HepG2 (cell line): Measurements from ENCODE around the gene P3H4. TPM values are rescaled to one million over a fixed set of nuclear protein-coding genes. Genes with fewer than 3 reads are reported as not detected.
"Not testable (repeated sequence)": the region's sequence is repeated elsewhere in the genome, so short reads cannot be mapped to it uniquely, and the experiment has no call there.

Source experiments
- ATAC-seq: fragments of 200-7000 bp; cut with Tn5 transposase; 3 replicates; pipeline ENCODE4 v1.9.1; 2020; ENCODE audit warnings: mild to moderate bottlenecking, moderate library complexity
- BruUV-seq: library from RNA; stranded (reverse); fragments of 400-500 nt; replicated peaks from 2 replicates; lab custom pipeline; 2021; lab: Mats Ljungman, UMichigan
- CTCF ChIA-PET: fragments of 300-600 bp; formaldehyde crosslinking; extraction: SDS; loops from one replicate; lab custom pipeline; 2021; ENCODE audit warnings: low total read pairs, inconsistent platforms, low intra/inter-chr PET ratio; lab: Yijun Ruan, JAX
- POLR2A ChIA-PET: fragments of 350-600 bp; sonication (Branson Sonifier 250); formaldehyde crosslinking; loops from one replicate; lab custom pipeline; 2020; ENCODE audit warnings: antibody characterized with exemption, inconsistent platforms; lab: Yijun Ruan, JAX
- DNase-seq: peaks from one replicate; pipeline ENCODE4 v3.0.0-alpha.2; 2015; ENCODE audit warnings: low spot score
- FAIRE-seq: peaks from 3 replicates; lab custom pipeline; 2011; peaks lifted over from hg19 to GRCh38; lab: Jason Lieb, UNC
- H2AFZ ChIP-seq: one replicate; pipeline ENCODE4 v1.6.1; 2011; ENCODE audit warnings: low read length, inconsistent platforms
- H3K27ac ChIP-seq: fragments of 300-600 bp; 3 replicates; pipeline ENCODE4 v1.8.0; 2011; ENCODE audit warnings: mixed run types, mild to moderate bottlenecking, mixed read lengths, low read length, inconsistent platforms; ENCODE audit not compliant: insufficient read depth; ENCODE audit errors: extremely low read length
- H3K27me3 ChIP-seq, 2 experiments: fragments of 200-600 bp in 1 of 2; 2 replicates in 1 of 2; 3 replicates in 1 of 2; pipeline versions ENCODE4 v1.6.0 to v1.8.0; 2011; ENCODE audit warnings: low read length in 2 of 2, mild to moderate bottlenecking in 2 of 2, moderate library complexity in 2 of 2, inconsistent platforms in 1 of 2; ENCODE audit not compliant: insufficient read depth in 2 of 2, control insufficient read depth in 1 of 2
- H3K36me3 ChIP-seq, 2 experiments: fragments of 200-600 bp in 1 of 2; replicated peaks in 1 of 2; 2 replicates in 1 of 2; 3 replicates in 1 of 2; pipeline versions ENCODE4 v1.5.1 to v1.8.0; 2011; ENCODE audit warnings: low read length in 2 of 2, inconsistent platforms in 1 of 2; ENCODE audit not compliant: insufficient read depth in 2 of 2, control insufficient read depth in 1 of 2
- H3K4me1 ChIP-seq: 2 replicates; pipeline ENCODE4 v1.5.1; 2012; ENCODE audit warnings: low read length, inconsistent platforms; ENCODE audit not compliant: insufficient read depth
- H3K4me2 ChIP-seq: 2 replicates; pipeline ENCODE4 v1.6.0; 2011; ENCODE audit warnings: low read depth, low read length, inconsistent platforms
- H3K4me3 ChIP-seq, 3 experiments: fragments of 200-600 bp in 1 of 3; sonication (generic), shearing (Covaris generic) in 1 of 3; replicated peaks in 1 of 3; 2 replicates each; pipeline ENCODE4 v1.5.1; 2011 to 2016; ENCODE audit warnings: low read length in 3 of 3, inconsistent platforms in 2 of 3, low read depth in 2 of 3, mild to moderate bottlenecking in 2 of 3, control low read depth in 1 of 3, mixed read lengths in 1 of 3; ENCODE audit not compliant: insufficient read depth in 1 of 3
- H3K79me2 ChIP-seq: one replicate; pipeline ENCODE4 v1.6.1; 2011; ENCODE audit warnings: low read length, inconsistent platforms; ENCODE audit not compliant: insufficient read depth
- H3K9ac ChIP-seq: 2 replicates; pipeline ENCODE4 v1.6.0; 2011; ENCODE audit warnings: mild to moderate bottlenecking, low read depth, low read length, inconsistent platforms; ENCODE audit not compliant: insufficient read depth
- H3K9me3 ChIP-seq: 2 replicates; pipeline ENCODE4 v1.5.1; 2012; ENCODE audit warnings: mild to moderate bottlenecking, low read length
- H4K20me1 ChIP-seq: 2 replicates; pipeline ENCODE4 v1.6.0; 2011; ENCODE audit warnings: inconsistent platforms, mild to moderate bottlenecking, low read length, moderate library complexity; ENCODE audit not compliant: insufficient read depth
- PHF5A ChIP-seq: IDR thresholded peaks from one replicate; pipeline ENCODE4 v1.6.1; 2018; ENCODE audit warnings: low read depth, missing genetic modification reagents; ENCODE audit not compliant: unreplicated experiment
- ZBTB42 ChIP-seq: sonication (generic); formaldehyde crosslinking; IDR thresholded peaks from 2 replicates; pipeline ENCODE4 v1.5.0; 2020; ENCODE audit warnings: mild to moderate bottlenecking, missing genetic modification reagents
- ZNF749 ChIP-seq: sonication (generic); formaldehyde crosslinking; IDR thresholded peaks from 2 replicates; pipeline ENCODE4 v1.8.0; 2022; ENCODE audit warnings: mild to moderate bottlenecking, missing genetic modification reagents, moderate library complexity, borderline replicate concordance
- WGBS: methylation state at CpG from one replicate; pipeline ENCODE4 v1.1.6; 2017; ENCODE audit warnings: low lambda C conversion rate; 5-methylcytosine and 5-hydroxymethylcytosine counted together
- in situ Hi-C: cut with HindIII; loops from 2 replicates; pipeline ENCODE4 v1.10.0; 2017; ENCODE audit warnings: low pct_unique_long_range_greater_than_20kb; ENCODE audit not compliant: extremely low pct_ligation_motif_present
- intact Hi-C: fragments of 100-400 bp; cut with micrococcal nuclease; formaldehyde crosslinking; loops from one replicate; pipeline ENCODE4 v1.10.0; 2022; ENCODE audit not compliant: unreplicated experiment
- polyA plus RNA-seq, 8 experiments: library from polyadenylated mRNA; depleted of rRNA in 3 of 8; stranded (reverse) in 7 of 8; unstranded in 1 of 8; fragments of >200 nt; fragmentation: Illumina TruSeq in 4 of 8; extraction: Trizol in 4 of 8; gene quantifications; 2 replicates each; pipeline versions ENCODE4 v1.2.1 to v1.2.3, GENCODE V29; 2011 to 2016; ENCODE audit warnings: low read depth in 4 of 8, missing spikeins in 1 of 8, mixed read lengths in 1 of 8; ENCODE audit not compliant: insufficient read depth in 1 of 8
- total RNA-seq, 5 experiments: library from RNA; depleted of rRNA; stranded (reverse); fragments of >200 nt; fragmentation: Illumina TruSeq; extraction: Trizol; gene quantifications; 2 replicates each; pipeline ENCODE4 v1.2.3, GENCODE V29; 2016; ENCODE audit warnings: low read depth in 1 of 5
- TF ChIP-seq, protein P1 (sequence below): sonication (generic); formaldehyde crosslinking; IDR thresholded peaks from 2 replicates; pipeline ENCODE4 v1.5.1; 2020; ENCODE audit warnings: mild to moderate bottlenecking, missing genetic modification reagents, borderline replicate concordance

The P3H4 gene
- total and polyA plus RNA-seq, 2 of the 13 experiments (the other 11 are each of a cell fraction or from before 2014, with no cell fraction given), result 37.1 to 50.6 TPM

GRCh38 chr17:41844971-41845370 lies 33.2 kb upstream of the P3H4 start (continued):
- TF ChIP-seq PHF5A (CRISPR knock-in tag) (no peak), ZNF749 (CRISPR knock-in tag) (no peak), ZBTB42 (no peak)
- TF ChIP-seq, protein P1, sequence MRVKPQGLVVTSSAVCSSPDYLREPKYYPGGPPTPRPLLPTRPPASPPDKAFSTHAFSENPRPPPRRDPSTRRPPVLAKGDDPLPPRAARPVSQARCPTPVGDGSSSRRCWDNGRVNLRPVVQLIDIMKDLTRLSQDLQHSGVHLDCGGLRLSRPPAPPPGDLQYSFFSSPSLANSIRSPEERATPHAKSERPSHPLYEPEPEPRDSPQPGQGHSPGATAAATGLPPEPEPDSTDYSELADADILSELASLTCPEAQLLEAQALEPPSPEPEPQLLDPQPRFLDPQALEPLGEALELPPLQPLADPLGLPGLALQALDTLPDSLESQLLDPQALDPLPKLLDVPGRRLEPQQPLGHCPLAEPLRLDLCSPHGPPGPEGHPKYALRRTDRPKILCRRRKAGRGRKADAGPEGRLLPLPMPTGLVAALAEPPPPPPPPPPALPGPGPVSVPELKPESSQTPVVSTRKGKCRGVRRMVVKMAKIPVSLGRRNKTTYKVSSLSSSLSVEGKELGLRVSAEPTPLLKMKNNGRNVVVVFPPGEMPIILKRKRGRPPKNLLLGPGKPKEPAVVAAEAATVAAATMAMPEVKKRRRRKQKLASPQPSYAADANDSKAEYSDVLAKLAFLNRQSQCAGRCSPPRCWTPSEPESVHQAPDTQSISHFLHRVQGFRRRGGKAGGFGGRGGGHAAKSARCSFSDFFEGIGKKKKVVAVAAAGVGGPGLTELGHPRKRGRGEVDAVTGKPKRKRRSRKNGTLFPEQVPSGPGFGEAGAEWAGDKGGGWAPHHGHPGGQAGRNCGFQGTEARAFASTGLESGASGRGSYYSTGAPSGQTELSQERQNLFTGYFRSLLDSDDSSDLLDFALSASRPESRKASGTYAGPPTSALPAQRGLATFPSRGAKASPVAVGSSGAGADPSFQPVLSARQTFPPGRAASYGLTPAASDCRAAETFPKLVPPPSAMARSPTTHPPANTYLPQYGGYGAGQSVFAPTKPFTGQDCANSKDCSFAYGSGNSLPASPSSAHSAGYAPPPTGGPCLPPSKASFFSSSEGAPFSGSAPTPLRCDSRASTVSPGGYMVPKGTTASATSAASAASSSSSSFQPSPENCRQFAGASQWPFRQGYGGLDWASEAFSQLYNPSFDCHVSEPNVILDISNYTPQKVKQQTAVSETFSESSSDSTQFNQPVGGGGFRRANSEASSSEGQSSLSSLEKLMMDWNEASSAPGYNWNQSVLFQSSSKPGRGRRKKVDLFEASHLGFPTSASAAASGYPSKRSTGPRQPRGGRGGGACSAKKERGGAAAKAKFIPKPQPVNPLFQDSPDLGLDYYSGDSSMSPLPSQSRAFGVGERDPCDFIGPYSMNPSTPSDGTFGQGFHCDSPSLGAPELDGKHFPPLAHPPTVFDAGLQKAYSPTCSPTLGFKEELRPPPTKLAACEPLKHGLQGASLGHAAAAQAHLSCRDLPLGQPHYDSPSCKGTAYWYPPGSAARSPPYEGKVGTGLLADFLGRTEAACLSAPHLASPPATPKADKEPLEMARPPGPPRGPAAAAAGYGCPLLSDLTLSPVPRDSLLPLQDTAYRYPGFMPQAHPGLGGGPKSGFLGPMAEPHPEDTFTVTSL (CRISPR knock-in tag), result no peak

- CTCF ChIA-PET, in situ Hi-C loops, POLR2A ChIA-PET, H3K79me2 ChIP-seq, DNase-seq, H3K4me2 ChIP-seq, H4K20me1 ChIP-seq, H3K27me3 ChIP-seq, BruUV-seq, intact Hi-C loops, H3K4me3 ChIP-seq, H3K9ac ChIP-seq, H3K27ac ChIP-seq, H3K9me3 ChIP-seq, H3K36me3 ChIP-seq, H2AFZ ChIP-seq, FAIRE-seq, ATAC-seq: not testable (repeated sequence)
- WGBS, result 85% methylated on average over 6 of the region's 6 CpGs
- H3K4me1 ChIP-seq, result peaks cover 29% of the 10 kb centered on the region
These were observed 29.0 kb upstream of the P3H4 start for GRCh38 chr17:41840781-41841180.

DNA sequence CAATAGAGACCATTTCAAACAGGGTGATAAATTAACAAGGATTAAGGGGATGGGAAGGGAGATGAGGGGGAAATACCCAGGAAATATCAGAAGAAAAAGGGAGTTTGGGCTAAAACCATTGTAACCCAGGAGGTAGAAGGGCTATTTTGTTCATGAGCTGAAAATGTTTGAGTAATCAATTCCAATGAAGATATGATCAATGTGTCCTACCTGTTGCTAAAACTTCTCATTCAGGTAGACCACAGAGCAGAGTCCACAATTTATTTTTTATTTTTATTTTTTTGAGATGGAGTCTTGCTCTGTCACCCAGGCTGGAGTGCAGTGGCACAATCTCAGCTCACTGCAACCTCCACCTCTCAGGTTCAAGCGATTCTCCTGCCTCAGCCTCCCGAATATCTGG lies 27.7 kb upstream of the P3H4 start:
- FAIRE-seq, ATAC-seq, H3K79me2 ChIP-seq, DNase-seq, H3K9ac ChIP-seq, CTCF ChIA-PET, BruUV-seq, H3K9me3 ChIP-seq, H4K20me1 ChIP-seq, H3K4me3 ChIP-seq, H3K27ac ChIP-seq, H3K4me2 ChIP-seq, H3K27me3 ChIP-seq, in situ Hi-C loops, H2AFZ ChIP-seq, H3K36me3 ChIP-seq, intact Hi-C loops: not testable (repeated sequence)
- H3K4me1 ChIP-seq, result peaks cover 38% of the 10 kb centered on the region
- POLR2A ChIA-PET, result interaction anchor here (0.6 kb wide), 1 partner anchor 297 kb away, joined by 3 read pairs; no protein-coding TSS in a partner anchor
- 93% methylated on average over 2 of the region's 2 CpGs for WGBS
